ENCODE measurements around the gene MVK.
A peak's percentile ranks its signal among the peaks of the same experiment; 100 is the strongest.
"Not testable (repeated sequence)": the region's sequence is repeated elsewhere in the genome, so short reads cannot be mapped to it uniquely, and the experiment has no call there.

The MVK gene

GRCh38 chr12:109592195-109592904, 18.8 kb downstream of the MVK start:
- DNase-seq = peak; percentile 46

- DNase-seq = peak; percentile 99
Measured at GRCh38 chr12:109592905-109593272, 19.3 kb downstream of the MVK start.

- DNase-seq = no peak
Measured at GRCh38 chr12:109594556-109595317, 21.1 kb downstream of the MVK start.

GRCh38 chr12:109595321-109595902, 21.8 kb downstream of the MVK start:
- DNase-seq = no peak

GRCh38 chr12:109596418-109597244, 23.0 kb downstream of the MVK start:
- DNase-seq = peak; percentile 70

GRCh38 chr12:109597414-109597794, 23.8 kb downstream of the MVK start:
- no peak for DNase-seq

- DNase-seq = peak; percentile 84
Measured at GRCh38 chr12:109597795-109598427, 24.3 kb downstream of the MVK start.

GRCh38 chr12:109598428-109598854, 24.8 kb downstream of the MVK start:
- no peak for DNase-seq

GRCh38 chr12:109599087-109599486, 25.5 kb downstream of the MVK start:
- no peak for DNase-seq

- peak; percentile 44 for DNase-seq
Measured at GRCh38 chr12:109600481-109600880, 26.9 kb downstream of the MVK start.

GRCh38 chr12:109600995-109601394, 27.4 kb downstream of the MVK start:
- DNase-seq = no peak

- no peak for DNase-seq
Measured at GRCh38 chr12:109601557-109601956, 28.0 kb downstream of the MVK start.

- not testable (repeated sequence) for DNase-seq
Measured at GRCh38 chr12:109602132-109602531, 28.5 kb downstream of the MVK start.

GRCh38 chr12:109604132-109604585, 30.6 kb downstream of the MVK start:
- DNase-seq = no peak

- DNase-seq = peak; percentile 72
Measured at GRCh38 chr12:109605016-109605415, 31.4 kb downstream of the MVK start.

- peak; percentile 70 for DNase-seq
Measured at GRCh38 chr12:109605599-109606228, 32.1 kb downstream of the MVK start.

GRCh38 chr12:109606320-109607028, 32.9 kb downstream of the MVK start:
- peak; percentile 91 for DNase-seq

GRCh38 chr12:109607618-109608017, 34.0 kb downstream of the MVK start:
- peak; percentile 17 for DNase-seq

- DNase-seq = peak; percentile 33
Measured at GRCh38 chr12:109608270-109608669, 34.7 kb downstream of the MVK start.

GRCh38 chr12:109608793-109609192, 35.2 kb downstream of the MVK start:
- no peak for DNase-seq

GRCh38 chr12:109609342-109609741, 35.7 kb downstream of the MVK start:
- DNase-seq = no peak
